NCI-H2227 (cell line): ENCODE data around the gene FHOD3.

Experiments used
- DNase-seq: peaks from one replicate; lab custom pipeline; 2025; ENCODE audit not compliant: unreplicated experiment; lab: John Stamatoyannopoulos, UW

The FHOD3 gene

GRCh38 chr18:36465276-36465675 is 167.8 kb downstream of the FHOD3 start:
- DNase-seq: no peak

DNA sequence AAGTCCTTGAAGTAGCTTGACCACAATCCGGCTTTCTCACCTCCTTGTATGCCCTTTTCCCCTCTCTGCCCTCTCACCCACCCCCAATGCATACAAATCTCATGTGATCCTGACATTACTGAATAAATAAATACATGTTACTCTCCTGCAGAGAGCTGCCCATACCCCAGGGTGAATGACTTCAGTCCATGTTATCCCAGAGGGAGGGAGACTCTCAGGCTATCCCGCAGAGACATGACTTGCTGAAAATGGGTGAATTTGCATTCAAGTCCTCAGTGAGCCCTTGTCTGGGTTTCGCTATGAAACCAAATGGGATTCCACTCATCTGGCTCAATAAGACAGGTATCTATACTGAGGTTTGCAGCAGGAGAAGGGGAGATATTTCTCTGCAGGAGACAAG is 168.5 kb downstream of the FHOD3 start:
- no peak for DNase-seq

DNA sequence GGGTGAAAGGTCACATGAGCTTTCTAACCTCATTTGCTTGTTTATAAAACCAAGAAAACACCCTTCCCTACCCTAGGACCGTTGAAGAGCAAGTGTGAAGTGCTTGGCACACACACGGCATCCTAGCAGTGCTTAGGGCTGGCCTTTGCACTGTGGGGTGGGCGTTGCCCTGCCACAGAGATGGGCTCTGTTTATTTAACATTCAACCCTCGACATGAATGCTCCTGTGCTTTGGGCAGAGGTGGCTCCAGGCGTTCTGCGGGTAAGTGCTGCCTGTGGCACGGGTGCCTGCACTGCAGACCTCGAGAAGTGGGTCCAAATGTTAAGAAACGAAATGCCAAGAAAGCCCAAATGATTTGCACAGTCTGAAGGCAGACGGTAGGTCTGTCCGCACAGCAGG is 170.1 kb downstream of the FHOD3 start:
- DNase-seq: no peak

- no peak for DNase-seq
Observed at GRCh38 chr18:36468161-36468560, 170.6 kb downstream of the FHOD3 start.

GRCh38 chr18:36469461-36469860 is 171.9 kb downstream of the FHOD3 start:
- no peak for DNase-seq

DNA sequence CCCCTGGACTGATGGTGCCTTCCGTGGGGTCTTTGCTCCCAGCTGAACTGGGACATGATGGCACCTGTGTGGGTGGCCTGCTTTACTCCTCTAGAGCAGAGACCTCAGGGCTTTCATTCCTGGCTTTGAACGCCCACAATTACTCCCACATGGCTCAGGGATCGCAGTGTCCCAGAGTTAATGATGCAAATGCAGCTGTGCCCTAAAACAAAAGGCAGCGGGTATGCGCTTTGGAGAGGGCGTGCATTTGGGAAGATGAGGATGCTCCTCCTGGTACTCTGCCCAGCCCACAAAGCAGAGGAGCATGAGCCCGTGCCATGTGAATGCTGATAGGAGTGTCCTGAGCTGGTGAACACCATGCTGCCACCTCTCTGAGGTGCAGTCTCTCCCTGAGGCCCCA is 173.4 kb downstream of the FHOD3 start:
- DNase-seq: no peak

- DNase-seq: no peak
Observed at GRCh38 chr18:36471393-36471792, 173.9 kb downstream of the FHOD3 start.

DNA sequence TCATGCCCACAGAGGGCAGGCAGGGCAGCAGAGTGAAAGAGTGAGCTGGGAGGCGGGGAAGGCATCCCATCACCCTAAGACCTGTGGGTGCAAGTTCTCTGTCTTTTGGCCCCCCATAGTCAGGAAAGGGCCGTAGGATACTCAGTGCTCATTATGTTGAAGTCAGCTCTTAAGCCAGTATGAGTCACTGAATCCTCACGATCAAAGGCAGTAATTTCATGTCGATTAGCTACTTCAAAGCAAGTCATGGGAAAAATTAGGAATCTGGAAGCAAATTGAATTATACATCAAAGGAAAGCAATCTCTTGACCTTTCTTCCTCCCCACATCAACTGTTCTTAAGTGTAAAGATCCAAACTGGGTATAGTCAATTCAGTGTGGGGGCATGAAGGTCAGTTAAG is 178.9 kb downstream of the FHOD3 start:
- peak; percentile 23 for DNase-seq

DNA sequence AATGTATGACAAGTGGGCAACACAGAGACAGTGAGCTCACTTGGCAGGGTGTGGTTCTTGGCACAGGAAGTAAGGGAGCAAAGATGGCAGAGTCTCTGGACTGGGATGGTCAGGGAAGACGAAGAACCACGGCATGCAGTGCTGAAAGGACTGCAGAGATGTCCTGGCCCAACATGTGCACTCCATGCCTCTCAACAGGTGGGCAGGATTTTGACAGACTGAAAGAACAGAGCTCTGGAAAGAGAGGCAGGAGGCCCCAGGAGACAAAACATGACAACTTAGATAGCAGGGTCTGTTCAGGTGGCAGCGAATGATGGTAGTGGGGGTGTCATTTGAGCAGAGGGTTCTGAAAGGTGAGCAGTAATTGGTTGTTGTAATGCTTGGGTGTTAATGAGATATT is 180.3 kb downstream of the FHOD3 start:
- no peak for DNase-seq

GRCh38 chr18:36481201-36481657 is 183.7 kb downstream of the FHOD3 start:
- DNase-seq: no peak

- no peak for DNase-seq
Observed at GRCh38 chr18:36481935-36482334, 184.4 kb downstream of the FHOD3 start.

DNA sequence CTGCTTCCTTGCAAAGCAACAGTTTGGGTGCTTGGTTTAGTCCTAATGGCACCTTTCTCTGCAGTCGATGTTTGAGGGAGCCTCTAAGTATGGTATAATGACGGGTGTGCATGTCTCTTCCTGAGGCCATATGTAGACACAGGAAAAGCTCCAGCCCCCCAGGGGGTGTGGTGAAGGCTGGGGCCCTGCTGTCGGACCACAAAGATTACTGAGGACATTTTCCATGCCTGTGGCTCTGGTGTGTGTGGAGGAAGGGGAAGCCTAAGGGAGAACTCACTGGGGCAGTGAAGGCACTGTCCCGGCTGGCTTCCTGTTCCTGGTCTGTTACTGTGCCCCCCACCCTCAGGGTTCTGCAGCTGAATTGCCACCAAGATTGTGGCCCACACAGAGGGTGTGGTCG is 187.1 kb downstream of the FHOD3 start:
- no peak for DNase-seq

DNA sequence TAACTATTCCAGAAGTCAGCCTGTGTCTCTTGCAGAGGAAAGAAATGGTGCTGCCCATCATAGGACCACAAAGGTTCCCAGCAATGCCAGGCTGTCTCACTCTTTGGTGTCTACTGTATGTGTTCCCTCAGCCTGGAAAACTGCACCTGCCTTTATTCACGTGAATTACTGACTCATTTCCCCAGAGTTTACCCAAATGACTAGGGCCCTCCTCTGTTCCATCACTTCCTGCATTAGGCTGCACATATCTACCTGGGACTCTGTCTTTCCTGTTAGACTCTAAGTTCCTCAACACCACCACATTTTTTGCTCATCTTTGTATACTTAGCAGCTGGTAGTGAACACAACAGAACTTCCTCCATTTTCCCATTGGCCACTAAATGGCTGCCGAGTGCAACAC is 188.3 kb downstream of the FHOD3 start:
- DNase-seq: no peak

DNA sequence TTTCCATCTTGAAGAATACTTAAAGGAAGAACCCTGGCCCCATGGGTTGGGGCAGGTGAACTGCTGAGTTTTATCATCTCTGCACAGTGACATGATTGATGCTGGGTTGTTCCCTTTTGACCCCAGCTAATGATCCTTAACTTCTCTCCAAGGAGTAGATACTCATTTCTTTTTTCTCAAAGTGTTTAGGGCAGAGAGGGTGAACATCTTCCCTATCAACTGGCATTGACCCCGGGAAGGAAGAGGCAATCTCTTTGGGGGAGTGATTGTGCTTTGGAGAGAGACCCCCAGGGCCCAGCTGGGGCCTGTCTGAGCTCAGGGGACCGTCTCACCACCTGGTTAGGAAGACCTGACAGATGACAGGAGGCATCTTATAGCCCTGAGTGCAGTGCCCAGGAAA is 190.6 kb downstream of the FHOD3 start:
- DNase-seq: no peak

DNA sequence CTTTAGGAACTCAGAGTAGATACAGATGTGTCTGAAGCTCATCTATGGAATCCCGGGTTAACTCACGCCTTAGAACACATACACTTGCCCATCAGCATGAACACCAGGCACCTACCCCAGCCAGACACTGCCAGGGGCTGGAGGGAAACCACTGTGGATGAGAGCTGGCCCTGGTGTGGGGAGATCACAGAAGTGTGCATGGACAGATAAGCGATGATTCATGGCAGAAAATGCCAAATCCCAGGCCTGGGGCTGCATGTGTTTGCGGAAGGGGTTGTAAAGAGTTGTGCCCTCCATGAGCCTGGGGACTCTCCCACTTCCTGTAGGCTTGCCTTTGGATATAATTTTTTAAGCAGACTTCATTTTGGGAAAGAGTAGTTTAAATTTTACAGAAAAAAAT is 193.4 kb downstream of the FHOD3 start:
- DNase-seq: no peak

DNA sequence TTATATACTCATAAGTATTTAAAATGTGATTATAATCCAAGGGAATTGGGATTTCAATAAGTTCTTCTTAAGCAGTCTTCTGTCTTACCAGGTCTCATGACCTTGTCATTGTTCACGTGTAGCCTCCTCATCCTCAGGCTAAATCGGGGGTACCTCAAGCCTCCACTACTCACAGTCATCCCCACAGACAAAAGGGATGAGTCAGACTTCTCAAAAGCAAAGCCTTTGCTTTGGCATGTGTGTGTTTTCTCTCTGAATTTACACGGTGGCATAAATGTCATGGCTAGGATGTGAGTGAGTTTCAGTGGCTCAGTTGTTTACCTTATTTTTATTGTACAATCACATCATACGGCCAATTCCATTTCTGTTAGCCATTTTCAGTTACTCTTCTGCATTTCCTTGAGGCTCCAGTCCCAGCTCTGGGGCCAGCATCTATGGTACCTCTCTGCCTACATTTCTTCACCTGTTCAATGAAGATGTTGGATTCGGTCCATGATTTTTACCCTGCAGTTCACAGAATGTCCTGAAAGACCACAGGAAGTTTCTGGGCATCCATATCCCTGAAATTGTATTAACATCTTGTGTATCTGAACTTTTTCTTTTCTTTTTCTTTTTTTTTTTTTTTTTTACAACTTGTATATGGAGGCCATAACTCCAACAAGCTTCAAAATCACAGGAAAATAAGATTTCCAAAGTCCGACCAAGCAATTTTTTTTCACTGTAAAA is 195.3 kb downstream of the FHOD3 start:
- DNase-seq: no peak

- DNase-seq: no peak
Observed at GRCh38 chr18:36493349-36494159, 196.0 kb downstream of the FHOD3 start.

- no peak for DNase-seq
Observed at GRCh38 chr18:36494160-36494437, 196.6 kb downstream of the FHOD3 start.

DNA sequence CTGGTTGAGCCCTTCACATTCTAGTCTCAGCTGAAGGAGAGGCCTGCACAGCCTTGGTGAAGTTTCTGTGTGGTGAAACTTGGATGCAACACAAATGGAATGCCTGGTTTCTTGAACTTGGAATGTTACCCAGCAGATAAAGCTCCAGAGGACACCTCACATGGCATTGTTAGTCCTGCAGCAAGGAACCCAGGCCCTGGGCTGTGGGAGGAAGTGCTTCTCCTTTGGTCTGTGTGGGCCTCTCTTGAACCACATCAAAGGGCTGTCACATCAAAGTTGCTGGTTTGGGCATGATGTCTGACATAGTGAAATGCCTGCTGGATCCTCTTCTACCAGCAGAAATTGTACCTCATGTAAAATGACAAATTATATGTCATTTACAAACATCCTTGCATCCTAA is 198.5 kb downstream of the FHOD3 start:
- DNase-seq: no peak

GRCh38 chr18:36499938-36500337 is 202.4 kb downstream of the FHOD3 start:
- DNase-seq: no peak

GRCh38 chr18:36501100-36501499 is 203.6 kb downstream of the FHOD3 start:
- no peak for DNase-seq

DNA sequence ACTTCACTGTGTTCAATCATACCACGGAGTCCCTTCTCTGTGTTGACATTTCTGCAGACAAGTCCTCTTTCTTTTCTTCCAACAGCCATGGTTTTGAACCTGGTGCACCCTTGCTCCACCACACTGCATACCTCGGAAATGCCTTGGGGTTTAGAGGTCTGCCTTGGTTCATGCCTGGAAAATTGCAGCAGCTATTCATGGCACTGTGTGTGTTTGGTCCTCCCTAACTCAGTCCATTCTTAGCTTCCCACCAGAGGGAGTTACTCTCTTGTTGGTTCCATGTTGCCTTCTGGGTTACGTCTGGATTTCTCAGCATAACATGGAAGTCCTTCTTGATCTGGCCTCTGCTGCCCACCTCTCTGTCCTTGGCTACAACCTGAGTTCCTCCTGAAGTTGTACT is 206.0 kb downstream of the FHOD3 start:
- no peak for DNase-seq

DNA sequence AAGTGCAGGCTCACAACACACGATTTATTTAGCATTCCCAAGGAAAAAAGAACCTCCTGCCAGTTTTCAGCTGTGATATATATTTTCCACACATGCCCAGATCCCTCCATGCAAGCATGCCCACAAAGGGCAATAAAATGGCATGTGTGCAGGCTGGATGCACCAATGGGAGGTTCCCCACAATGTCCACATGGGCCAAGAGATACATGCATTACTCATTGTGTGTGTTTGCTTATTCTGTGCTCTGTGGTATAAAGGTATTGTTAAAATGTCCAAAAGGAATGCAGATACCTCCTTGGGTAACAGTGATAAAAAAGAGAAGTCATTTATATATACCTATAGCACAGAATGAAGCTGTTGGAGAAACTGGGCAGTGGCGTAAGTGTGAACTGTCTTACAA is 207.4 kb downstream of the FHOD3 start:
- DNase-seq: no peak
